HepG2 (cell line): ENCODE measurements around the gene MRPL2. TPM values are rescaled to one million over a fixed set of nuclear protein-coding genes. Genes with fewer than 3 reads are reported as not detected.

ENCODE experiments used
- ATAC-seq: fragments of 200-7000 bp; cut with Tn5 transposase; 3 replicates; pipeline ENCODE4 v1.9.1; 2020; ENCODE audit warnings: mild to moderate bottlenecking, moderate library complexity
- BruUV-seq: library from RNA; stranded (reverse); fragments of 400-500 nt; replicated peaks from 2 replicates; lab custom pipeline; 2021; lab: Mats Ljungman, UMichigan
- CTCF ChIA-PET: fragments of 300-600 bp; formaldehyde crosslinking; extraction: SDS; loops from one replicate; lab custom pipeline; 2021; ENCODE audit warnings: low total read pairs, inconsistent platforms, low intra/inter-chr PET ratio; lab: Yijun Ruan, JAX
- POLR2A ChIA-PET: fragments of 350-600 bp; sonication (Branson Sonifier 250); formaldehyde crosslinking; loops from one replicate; lab custom pipeline; 2020; ENCODE audit warnings: antibody characterized with exemption, inconsistent platforms; lab: Yijun Ruan, JAX
- DNase-seq: peaks from one replicate; pipeline ENCODE4 v3.0.0-alpha.2; 2015; ENCODE audit warnings: low spot score
- FAIRE-seq: peaks from 3 replicates; lab custom pipeline; 2011; peaks lifted over from hg19 to GRCh38; lab: Jason Lieb, UNC
- H2AFZ ChIP-seq: one replicate; pipeline ENCODE4 v1.6.1; 2011; ENCODE audit warnings: low read length, inconsistent platforms
- H3K27ac ChIP-seq: fragments of 300-600 bp; 3 replicates; pipeline ENCODE4 v1.8.0; 2011; ENCODE audit warnings: mixed run types, mild to moderate bottlenecking, mixed read lengths, low read length, inconsistent platforms; ENCODE audit not compliant: insufficient read depth; ENCODE audit errors: extremely low read length
- H3K27me3 ChIP-seq, 2 experiments: fragments of 200-600 bp in 1 of 2; 2 replicates in 1 of 2; 3 replicates in 1 of 2; pipeline versions ENCODE4 v1.6.0 to v1.8.0; 2011; ENCODE audit warnings: low read length in 2 of 2, mild to moderate bottlenecking in 2 of 2, moderate library complexity in 2 of 2, inconsistent platforms in 1 of 2; ENCODE audit not compliant: insufficient read depth in 2 of 2, control insufficient read depth in 1 of 2
- H3K36me3 ChIP-seq, 2 experiments: fragments of 200-600 bp in 1 of 2; replicated peaks in 1 of 2; 2 replicates in 1 of 2; 3 replicates in 1 of 2; pipeline versions ENCODE4 v1.5.1 to v1.8.0; 2011; ENCODE audit warnings: low read length in 2 of 2, inconsistent platforms in 1 of 2; ENCODE audit not compliant: insufficient read depth in 2 of 2, control insufficient read depth in 1 of 2
- H3K4me1 ChIP-seq: 2 replicates; pipeline ENCODE4 v1.5.1; 2012; ENCODE audit warnings: low read length, inconsistent platforms; ENCODE audit not compliant: insufficient read depth
- H3K4me2 ChIP-seq: 2 replicates; pipeline ENCODE4 v1.6.0; 2011; ENCODE audit warnings: low read depth, low read length, inconsistent platforms
- H3K4me3 ChIP-seq, 3 experiments: fragments of 200-600 bp in 1 of 3; sonication (generic), shearing (Covaris generic) in 1 of 3; replicated peaks in 1 of 3; 2 replicates each; pipeline ENCODE4 v1.5.1; 2011 to 2016; ENCODE audit warnings: low read length in 3 of 3, inconsistent platforms in 2 of 3, low read depth in 2 of 3, mild to moderate bottlenecking in 2 of 3, control low read depth in 1 of 3, mixed read lengths in 1 of 3; ENCODE audit not compliant: insufficient read depth in 1 of 3
- H3K79me2 ChIP-seq: one replicate; pipeline ENCODE4 v1.6.1; 2011; ENCODE audit warnings: low read length, inconsistent platforms; ENCODE audit not compliant: insufficient read depth
- H3K9ac ChIP-seq: 2 replicates; pipeline ENCODE4 v1.6.0; 2011; ENCODE audit warnings: mild to moderate bottlenecking, low read depth, low read length, inconsistent platforms; ENCODE audit not compliant: insufficient read depth
- H3K9me3 ChIP-seq: 2 replicates; pipeline ENCODE4 v1.5.1; 2012; ENCODE audit warnings: mild to moderate bottlenecking, low read length
- H4K20me1 ChIP-seq: 2 replicates; pipeline ENCODE4 v1.6.0; 2011; ENCODE audit warnings: inconsistent platforms, mild to moderate bottlenecking, low read length, moderate library complexity; ENCODE audit not compliant: insufficient read depth
- ATRX ChIP-seq: sonication (generic); formaldehyde crosslinking; IDR thresholded peaks from 2 replicates; pipeline ENCODE4 v1.4.0; 2020; ENCODE audit warnings: missing genetic modification reagents, borderline replicate concordance
- HDAC1 ChIP-seq: sonication (generic); formaldehyde crosslinking; IDR thresholded peaks from 2 replicates; pipeline ENCODE4 v1.5.1; 2020; ENCODE audit warnings: mild to moderate bottlenecking, missing genetic modification reagents
- LCORL ChIP-seq, 2 experiments: fragments of 450-650 bp in 1 of 2; sonication (generic) in 1 of 2; formaldehyde crosslinking in 1 of 2; IDR thresholded peaks; 2 replicates each; pipeline versions ENCODE4 v1.5.0 to v1.6.1; 2017 to 2020; ENCODE audit warnings: antibody characterized with exemption in 1 of 2, missing genetic modification reagents in 1 of 2
- MLXIP ChIP-seq: sonication (generic); formaldehyde crosslinking; IDR thresholded peaks from 2 replicates; pipeline ENCODE4 v1.9.0; 2021; ENCODE audit warnings: missing genetic modification reagents, borderline replicate concordance
- MTERF4 ChIP-seq: sonication (generic); formaldehyde crosslinking; IDR thresholded peaks from 2 replicates; pipeline ENCODE4 v1.8.0; 2023; ENCODE audit warnings: mild to moderate bottlenecking, missing genetic modification reagents
- NR1H2 ChIP-seq: sonication (generic); formaldehyde crosslinking; IDR thresholded peaks from 2 replicates; pipeline ENCODE4 v1.8.1; 2022; ENCODE audit warnings: low read depth, missing genetic modification reagents, borderline replicate concordance
- TARDBP ChIP-seq: sonication (generic); formaldehyde crosslinking; IDR thresholded peaks from 2 replicates; pipeline ENCODE4 v1.8.0; 2022; ENCODE audit warnings: mild to moderate bottlenecking, missing genetic modification reagents
- ZNF281 ChIP-seq: sonication (generic); formaldehyde crosslinking; IDR thresholded peaks from 2 replicates; pipeline ENCODE4 v1.4.0; 2020; ENCODE audit warnings: missing genetic modification reagents, borderline replicate concordance
- WGBS: methylation state at CpG from one replicate; pipeline ENCODE4 v1.1.6; 2017; ENCODE audit warnings: low lambda C conversion rate; 5-methylcytosine and 5-hydroxymethylcytosine counted together
- in situ Hi-C: cut with HindIII; loops from 2 replicates; pipeline ENCODE4 v1.10.0; 2017; ENCODE audit warnings: low pct_unique_long_range_greater_than_20kb; ENCODE audit not compliant: extremely low pct_ligation_motif_present
- intact Hi-C: fragments of 100-400 bp; cut with micrococcal nuclease; formaldehyde crosslinking; loops from one replicate; pipeline ENCODE4 v1.10.0; 2022; ENCODE audit not compliant: unreplicated experiment
- polyA plus RNA-seq, 8 experiments: library from polyadenylated mRNA; depleted of rRNA in 3 of 8; stranded (reverse) in 7 of 8; unstranded in 1 of 8; fragments of >200 nt; fragmentation: Illumina TruSeq in 4 of 8; extraction: Trizol in 4 of 8; gene quantifications; 2 replicates each; pipeline versions ENCODE4 v1.2.1 to v1.2.3, GENCODE V29; 2011 to 2016; ENCODE audit warnings: low read depth in 4 of 8, missing spikeins in 1 of 8, mixed read lengths in 1 of 8; ENCODE audit not compliant: insufficient read depth in 1 of 8
- total RNA-seq, 5 experiments: library from RNA; depleted of rRNA; stranded (reverse); fragments of >200 nt; fragmentation: Illumina TruSeq; extraction: Trizol; gene quantifications; 2 replicates each; pipeline ENCODE4 v1.2.3, GENCODE V29; 2016; ENCODE audit warnings: low read depth in 1 of 5

The MRPL2 gene
- total and polyA plus RNA-seq, 2 of the 13 experiments (the other 11 are each of a cell fraction or from before 2014, with no cell fraction given) = 56.8 to 65.6 TPM

GRCh38 chr6:43060755-43061633 lies 1.8 kb upstream of the MRPL2 start:
- TSS peak; percentile 72 for BruUV-seq
- Histone ChIP-seq H3K79me2 (peaks cover 35% of the 10 kb centered on the region), H3K27me3 (no peaks in the 10 kb centered on the region; a peak in 1 of 5 replicates), H3K9ac (peak overlapping the region; percentile 83), H3K9me3 (no peaks in the 10 kb centered on the region), H3K4me3 (peak overlapping the region; percentile 74 to 99 (median 93)), H4K20me1 (no peaks in the 10 kb centered on the region), H3K27ac (peak overlapping the region; percentile 91), H3K36me3 (peaks cover 6 to 42% of the 10 kb centered on the region in 2 experiments), H3K4me2 (peak overlapping the region; percentile 90), H2AFZ (no peak overlapping the region), H3K4me1 (peaks cover 33% of the 10 kb centered on the region)
- peak; percentile 12 for ATAC-seq
- intact Hi-C loops = loop anchor here (1.0 to 2.0 kb wide), 2 partner anchors 46 to 160 kb away; partner anchors contain the start of gene KLHDC3
- peak; percentile 67 for FAIRE-seq
- POLR2A ChIA-PET = interaction anchor here (0.7 to 3.3 kb wide), 45 partner anchors 11 to 315 kb away, joined by 3 to 103 read pairs (median 7); partner anchors contain the start of genes CNPY3, CUL9, DNPH1 and GNMT
- in situ Hi-C loops = no loop called here
- CTCF ChIA-PET = no interaction called here
- no peak for DNase-seq
- WGBS = 9% methylated on average over 12 of the region's 12 CpGs
- TF ChIP-seq NR1H2 (CRISPR knock-in tag) (no peak), HDAC1 (CRISPR knock-in tag) (no peak), LCORL (IDR thresholded peaks at IDR 0.05) (no peak), LCORL (CRISPR knock-in tag; IDR thresholded peaks at IDR 0.05) (0 out of 2 replicates have a peak, but pooled peaks have one; percentile 6), ZNF281 (CRISPR knock-in tag) (no peak), ATRX (CRISPR knock-in tag) (no peak), MLXIP (CRISPR knock-in tag) (no peak), TARDBP (CRISPR knock-in tag) (no peak), MTERF4 (CRISPR knock-in tag) (no peak; the same call in 1 of the 2 replicates)
